Duodenal mucosa (tissue), 2 donors: ENCODE data around the gene REM2.

Experiments used
- H3K27ac ChIP-seq: one replicate; pipeline ENCODE4 v1.7.0; 2013; ENCODE audit warnings: low read depth, low read length
- H3K27me3 ChIP-seq, 2 donors: one replicate each; pipeline ENCODE4 v1.7.0; 2013; ENCODE audit warnings: low read length in 2 of 2, control low read depth in 1 of 2; ENCODE audit not compliant: insufficient read depth in 2 of 2, control insufficient read depth in 1 of 2
- H3K36me3 ChIP-seq, 2 donors: one replicate each; pipeline ENCODE4 v1.7.0; 2013; ENCODE audit warnings: low read length in 2 of 2, control low read depth in 1 of 2; ENCODE audit not compliant: insufficient read depth in 2 of 2, control insufficient read depth in 1 of 2
- H3K4me1 ChIP-seq, 2 donors: one replicate each; pipeline ENCODE4 v1.7.0; 2013; ENCODE audit warnings: low read length in 2 of 2, control low read depth in 1 of 2; ENCODE audit not compliant: insufficient read depth in 2 of 2, control insufficient read depth in 1 of 2
- H3K4me3 ChIP-seq, 2 donors: one replicate each; pipeline ENCODE4 v1.7.0; 2013; ENCODE audit warnings: low read length in 2 of 2, low read depth in 1 of 2
- H3K9ac ChIP-seq, 2 donors: one replicate each; pipeline ENCODE4 v1.7.0; 2013; ENCODE audit warnings: low read length in 2 of 2, low read depth in 1 of 2
- H3K9me3 ChIP-seq, 2 donors: one replicate each; pipeline ENCODE4 v1.7.0; 2013; ENCODE audit warnings: low read length in 2 of 2, control low read depth in 1 of 2; ENCODE audit not compliant: control insufficient read depth in 1 of 2

REM2 gene

DNA sequence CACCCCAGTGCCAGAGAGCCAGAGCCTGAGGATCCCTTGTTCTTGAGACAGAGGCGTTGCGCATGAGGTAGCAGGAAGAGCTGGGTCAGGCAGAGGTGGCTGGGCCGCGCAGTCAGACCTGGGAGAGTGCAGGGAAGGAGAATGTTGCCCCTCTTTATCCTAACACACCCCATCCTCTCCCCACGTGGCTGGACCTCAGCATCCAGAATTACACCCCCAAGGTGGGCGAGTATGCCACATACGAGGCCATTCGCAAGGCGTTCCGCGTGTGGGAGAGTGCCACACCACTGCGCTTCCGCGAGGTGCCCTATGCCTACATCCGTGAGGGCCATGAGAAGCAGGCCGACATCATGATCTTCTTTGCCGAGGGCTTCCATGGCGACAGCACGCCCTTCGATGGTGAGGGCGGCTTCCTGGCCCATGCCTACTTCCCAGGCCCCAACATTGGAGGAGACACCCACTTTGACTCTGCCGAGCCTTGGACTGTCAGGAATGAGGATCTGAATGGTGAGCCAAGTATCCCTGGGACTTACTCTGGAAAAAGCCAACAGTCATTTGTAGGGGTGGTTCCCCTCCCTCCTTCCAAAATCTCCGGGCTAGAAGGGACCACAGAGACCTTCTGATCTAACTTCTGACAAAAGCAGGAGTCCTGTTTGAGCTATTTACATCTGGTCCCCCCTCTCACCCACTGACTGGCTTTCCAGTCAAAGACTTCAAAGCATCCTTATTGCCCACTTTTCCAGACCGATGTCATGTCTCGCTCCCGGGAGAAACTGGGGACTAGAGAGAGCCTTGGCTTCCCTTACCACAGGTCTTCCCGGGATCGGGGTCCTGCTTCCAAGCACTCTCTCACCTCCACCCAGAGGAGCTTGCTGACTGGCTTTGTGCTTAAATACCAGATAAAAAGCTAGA is 40.6 kb upstream of the REM2 start:
- Histone ChIP-seq H3K9me3 (no peaks in the 10 kb centered on the region), H3K9ac (no peak overlapping the region), H3K27me3 (no peaks in the 10 kb centered on the region), H3K27ac (no peak overlapping the region), H3K4me3 (no peak overlapping the region), H3K36me3 (peaks cover 29 to 61% of the 10 kb centered on the region in 2 donors), H3K4me1 (peaks cover 16 to 32% of the 10 kb centered on the region in 2 donors)

DNA sequence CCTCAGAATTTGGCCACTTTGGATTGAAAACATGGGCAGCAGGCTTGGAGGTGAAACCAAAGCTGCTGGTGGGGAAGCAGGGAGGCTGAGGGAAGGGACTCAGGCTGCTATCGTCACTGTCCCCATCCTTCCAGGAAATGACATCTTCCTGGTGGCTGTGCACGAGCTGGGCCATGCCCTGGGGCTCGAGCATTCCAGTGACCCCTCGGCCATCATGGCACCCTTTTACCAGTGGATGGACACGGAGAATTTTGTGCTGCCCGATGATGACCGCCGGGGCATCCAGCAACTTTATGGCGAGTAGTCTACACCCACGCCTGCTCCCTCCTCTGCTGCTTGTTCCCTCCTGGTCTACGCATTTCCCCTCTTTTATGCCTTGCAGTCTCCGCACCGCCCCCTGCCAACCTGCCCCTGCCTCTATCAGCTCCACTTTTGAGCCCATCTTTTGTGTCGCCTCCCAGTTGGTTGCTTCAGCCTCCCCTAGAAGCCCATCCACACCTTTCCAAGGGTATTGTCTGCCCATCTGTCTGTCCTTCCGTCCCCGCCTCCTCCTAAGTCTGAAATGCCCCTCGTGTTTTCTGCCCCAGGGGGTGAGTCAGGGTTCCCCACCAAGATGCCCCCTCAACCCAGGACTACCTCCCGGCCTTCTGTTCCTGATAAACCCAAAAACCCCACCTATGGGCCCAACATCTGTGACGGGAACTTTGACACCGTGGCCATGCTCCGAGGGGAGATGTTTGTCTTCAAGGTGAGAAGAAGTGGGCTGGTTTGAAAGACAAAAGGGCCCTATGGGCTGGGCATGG is 39.7 kb upstream of the REM2 start:
- Histone ChIP-seq H3K36me3 (peaks cover 29 to 61% of the 10 kb centered on the region in 2 donors), H3K9me3 (no peaks in the 10 kb centered on the region), H3K4me3 (no peak overlapping the region), H3K27me3 (no peaks in the 10 kb centered on the region), H3K9ac (no peak overlapping the region), H3K4me1 (peaks cover 19 to 36% of the 10 kb centered on the region in 2 donors), H3K27ac (no peak overlapping the region)

GRCh38 chr14:22844221-22845102 is 38.6 kb upstream of the REM2 start:
- no peak overlapping the region for H3K9ac ChIP-seq
- no peak overlapping the region for H3K27ac ChIP-seq
- no peak overlapping the region for H3K4me3 ChIP-seq
- no peaks in the 10 kb centered on the region for H3K27me3 ChIP-seq
- H3K4me1 ChIP-seq, result peaks cover 14 to 29% of the 10 kb centered on the region in 2 donors
- H3K36me3 ChIP-seq, result peaks cover 29 to 61% of the 10 kb centered on the region in 2 donors
- H3K9me3 ChIP-seq, result no peaks in the 10 kb centered on the region

DNA sequence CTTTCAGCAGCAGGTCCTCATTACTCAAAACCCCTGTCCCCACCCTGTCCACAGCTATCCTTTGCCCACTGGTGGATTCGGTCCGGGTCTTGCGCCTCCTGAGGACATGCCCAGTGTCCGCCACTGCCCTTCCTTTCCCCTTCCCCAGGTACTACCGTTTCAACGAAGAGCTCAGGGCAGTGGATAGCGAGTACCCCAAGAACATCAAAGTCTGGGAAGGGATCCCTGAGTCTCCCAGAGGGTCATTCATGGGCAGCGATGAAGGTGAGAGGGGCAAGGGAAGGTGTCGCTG is 38.0 kb upstream of the REM2 start:
- Histone ChIP-seq H3K4me1 (peaks cover 11 to 27% of the 10 kb centered on the region in 2 donors), H3K27me3 (no peaks in the 10 kb centered on the region), H3K27ac (no peak overlapping the region), H3K4me3 (no peak overlapping the region), H3K9ac (no peak overlapping the region), H3K9me3 (no peaks in the 10 kb centered on the region), H3K36me3 (peaks cover 29 to 61% of the 10 kb centered on the region in 2 donors)

GRCh38 chr14:22845821-22846625 is 37.0 kb upstream of the REM2 start:
- H3K27me3 ChIP-seq, result no peaks in the 10 kb centered on the region
- H3K36me3 ChIP-seq, result peaks cover 29 to 57% of the 10 kb centered on the region in 2 donors
- no peak overlapping the region for H3K27ac ChIP-seq
- H3K4me3 ChIP-seq, result no peak overlapping the region
- H3K9ac ChIP-seq, result peak overlapping the region in 1 of 2 donors; percentile 2
- peaks cover 16 to 32% of the 10 kb centered on the region in 2 donors for H3K4me1 ChIP-seq
- H3K9me3 ChIP-seq, result no peaks in the 10 kb centered on the region

DNA sequence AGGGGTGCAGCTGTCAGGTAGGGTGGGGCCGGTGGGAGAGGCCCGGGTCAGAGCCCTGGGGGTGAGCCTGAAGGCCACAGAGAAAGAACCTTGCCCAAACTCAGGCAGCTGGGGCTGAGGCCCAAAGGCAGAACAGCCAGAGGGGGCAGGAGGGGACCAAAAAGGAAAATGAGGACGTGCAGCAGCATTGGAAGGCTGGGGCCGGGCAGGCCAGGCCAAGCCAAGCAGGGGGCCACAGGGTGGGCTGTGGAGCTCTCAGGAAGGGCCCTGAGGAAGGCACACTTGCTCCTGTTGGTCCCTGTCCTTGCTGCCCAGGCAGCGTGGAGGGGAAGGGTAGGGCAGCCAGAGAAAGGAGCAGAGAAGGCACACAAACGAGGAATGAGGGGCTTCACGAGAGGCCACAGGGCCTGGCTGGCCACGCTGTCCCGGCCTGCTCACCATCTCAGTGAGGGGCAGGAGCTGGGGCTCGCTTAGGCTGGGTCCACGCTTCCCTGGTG is 36.2 kb upstream of the REM2 start:
- H3K27ac ChIP-seq, result peak overlapping the region; percentile 26
- peaks cover 26 to 48% of the 10 kb centered on the region in 2 donors for H3K36me3 ChIP-seq
- H3K27me3 ChIP-seq, result no peaks in the 10 kb centered on the region
- no peak overlapping the region for H3K4me3 ChIP-seq
- no peak overlapping the region for H3K9ac ChIP-seq
- H3K4me1 ChIP-seq, result peaks cover 24 to 41% of the 10 kb centered on the region in 2 donors
- H3K9me3 ChIP-seq, result no peaks in the 10 kb centered on the region

DNA sequence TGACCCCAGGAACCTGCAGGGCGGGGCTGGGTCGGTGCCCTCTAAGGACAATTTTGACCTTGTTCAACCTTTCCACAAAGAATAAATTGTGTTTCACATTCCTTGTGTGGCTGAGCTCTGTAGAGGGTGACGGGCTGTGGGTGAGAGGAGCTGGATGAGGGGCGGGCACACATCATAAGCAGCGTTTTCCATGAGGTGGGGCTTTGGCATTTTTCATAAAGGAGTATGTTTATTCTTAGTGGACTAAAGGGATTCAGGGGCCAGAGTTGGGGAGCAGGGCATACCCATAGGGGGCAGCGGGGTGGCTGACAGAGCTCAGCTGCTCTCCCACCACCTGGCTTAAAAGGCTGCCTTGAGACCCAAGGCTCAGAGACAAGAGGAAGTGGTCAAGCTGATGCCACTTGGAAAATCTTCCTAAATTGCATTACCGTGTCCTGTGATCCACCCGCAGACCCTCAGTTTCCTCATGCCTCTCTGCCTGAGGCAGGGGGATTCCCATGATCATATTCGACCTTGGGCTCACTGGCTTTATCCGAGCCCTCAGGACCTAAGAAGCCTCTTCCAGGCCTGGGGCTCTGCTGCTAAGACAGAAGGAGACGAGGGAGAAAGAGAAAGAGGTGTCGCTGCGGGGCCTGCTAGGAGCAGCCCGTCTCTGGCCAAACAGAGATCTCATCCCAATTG is 35.2 kb upstream of the REM2 start:
- peaks cover 31 to 46% of the 10 kb centered on the region in 2 donors for H3K4me1 ChIP-seq

DNA sequence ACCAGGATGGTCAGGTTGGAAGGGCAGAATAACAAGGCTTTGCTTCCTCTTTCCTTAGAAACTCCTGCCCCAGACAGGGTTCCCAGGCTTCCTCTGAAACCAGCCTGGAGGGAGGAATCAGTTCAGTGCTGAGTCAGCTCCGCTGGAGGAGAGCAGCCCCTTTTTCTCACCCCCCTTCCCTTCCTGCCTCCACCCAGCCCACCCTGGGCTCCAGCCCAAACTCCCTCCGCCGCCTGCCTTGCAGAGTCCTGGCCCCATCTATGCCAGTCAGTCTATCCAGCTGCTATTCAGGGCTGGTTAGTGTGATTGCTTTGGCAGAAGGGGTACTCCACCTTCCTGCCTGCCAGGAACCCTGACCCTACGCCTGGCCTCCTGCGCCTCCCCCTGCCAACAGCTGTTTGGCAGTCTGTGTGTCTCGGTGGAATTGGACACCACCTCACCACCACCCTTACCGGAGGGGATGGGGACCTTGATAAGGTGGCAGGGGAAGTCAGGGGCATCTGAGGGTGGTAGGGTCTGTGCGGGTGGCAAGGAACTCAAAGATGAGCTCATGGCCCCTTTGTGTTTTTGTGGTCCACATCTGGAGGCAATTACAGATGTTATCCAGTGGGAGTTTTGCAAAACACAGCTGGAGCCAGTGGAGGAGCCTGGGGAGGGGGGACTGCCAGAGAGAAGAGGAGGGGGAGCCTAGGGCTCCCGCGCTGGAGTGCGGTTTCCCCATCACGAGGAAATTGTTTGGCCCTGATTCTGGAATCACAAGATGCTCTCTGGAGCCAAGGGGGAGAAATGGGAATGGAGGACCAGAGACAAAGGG is 34.5 kb upstream of the REM2 start:
- Histone ChIP-seq H3K9me3 (no peaks in the 10 kb centered on the region), H3K4me3 (no peak overlapping the region), H3K36me3 (peaks cover 15 to 31% of the 10 kb centered on the region in 2 donors), H3K27me3 (no peaks in the 10 kb centered on the region), H3K4me1 (peaks cover 36 to 53% of the 10 kb centered on the region in 2 donors), H3K27ac (peak overlapping the region; percentile 81), H3K9ac (peak overlapping the region in 1 of 2 donors; percentile 24)

More for the DNA sequence above, 35.2 kb upstream of the REM2 start:
- Histone ChIP-seq H3K27me3 (no peaks in the 10 kb centered on the region), H3K4me3 (no peak overlapping the region), H3K9me3 (no peaks in the 10 kb centered on the region), H3K36me3 (peaks cover 18 to 39% of the 10 kb centered on the region in 2 donors), H3K9ac (peak overlapping the region in 1 of 2 donors; percentile 24), H3K27ac (peak overlapping the region; percentile 81)
